Mesothelial cell of epicardium (in vitro differentiated cells): ENCODE measurements around the gene PHAX. TPM values are rescaled to one million over a fixed set of nuclear protein-coding genes. Genes with fewer than 3 reads are reported as not detected.
A peak's percentile ranks its signal among the peaks of the same experiment; 100 is the strongest.

Source experiments
- DNase-seq, 2 experiments: peaks; one replicate each; pipeline ENCODE4 v3.0.0; 2021; ENCODE audit warnings: low spot score in 2 of 2; ENCODE audit not compliant: unreplicated experiment in 2 of 2
- H3K27ac Mint-ChIP-seq: 2 replicates; pipeline ENCODE4 v1.8.0; 2021; ENCODE audit warnings: mixed read lengths
- H3K27me3 Mint-ChIP-seq: 2 replicates; pipeline ENCODE4 v1.8.0; 2021; ENCODE audit warnings: low read depth, mixed read lengths
- H3K36me3 Mint-ChIP-seq: 2 replicates; pipeline ENCODE4 v1.8.0; 2021; ENCODE audit warnings: mixed read lengths
- H3K4me1 Mint-ChIP-seq: 2 replicates; pipeline ENCODE4 v1.8.0; 2021; ENCODE audit warnings: mixed read lengths
- H3K4me3 Mint-ChIP-seq: 2 replicates; pipeline ENCODE4 v1.8.0; 2021; ENCODE audit warnings: mild to moderate bottlenecking, moderate library complexity, mixed read lengths
- H3K9me3 Mint-ChIP-seq: 2 replicates; pipeline ENCODE4 v1.8.0; 2021; ENCODE audit warnings: mixed read lengths
- total RNA-seq: library from RNA; stranded (reverse); gene quantifications from 3 replicates; pipeline ENCODE4 v1.2.1, GENCODE V29; 2021
- TF ChIP-seq, protein P1 (sequence below): fragments of 200-600 bp; sonication (generic); IDR thresholded peaks from one replicate; pipeline ENCODE4 v1.5.0; 2021; ENCODE audit warnings: antibody characterized with exemption; ENCODE audit not compliant: unreplicated experiment

Gene PHAX
- total RNA-seq, 1 donor from 2014 or later = 36.8 TPM

DNA sequence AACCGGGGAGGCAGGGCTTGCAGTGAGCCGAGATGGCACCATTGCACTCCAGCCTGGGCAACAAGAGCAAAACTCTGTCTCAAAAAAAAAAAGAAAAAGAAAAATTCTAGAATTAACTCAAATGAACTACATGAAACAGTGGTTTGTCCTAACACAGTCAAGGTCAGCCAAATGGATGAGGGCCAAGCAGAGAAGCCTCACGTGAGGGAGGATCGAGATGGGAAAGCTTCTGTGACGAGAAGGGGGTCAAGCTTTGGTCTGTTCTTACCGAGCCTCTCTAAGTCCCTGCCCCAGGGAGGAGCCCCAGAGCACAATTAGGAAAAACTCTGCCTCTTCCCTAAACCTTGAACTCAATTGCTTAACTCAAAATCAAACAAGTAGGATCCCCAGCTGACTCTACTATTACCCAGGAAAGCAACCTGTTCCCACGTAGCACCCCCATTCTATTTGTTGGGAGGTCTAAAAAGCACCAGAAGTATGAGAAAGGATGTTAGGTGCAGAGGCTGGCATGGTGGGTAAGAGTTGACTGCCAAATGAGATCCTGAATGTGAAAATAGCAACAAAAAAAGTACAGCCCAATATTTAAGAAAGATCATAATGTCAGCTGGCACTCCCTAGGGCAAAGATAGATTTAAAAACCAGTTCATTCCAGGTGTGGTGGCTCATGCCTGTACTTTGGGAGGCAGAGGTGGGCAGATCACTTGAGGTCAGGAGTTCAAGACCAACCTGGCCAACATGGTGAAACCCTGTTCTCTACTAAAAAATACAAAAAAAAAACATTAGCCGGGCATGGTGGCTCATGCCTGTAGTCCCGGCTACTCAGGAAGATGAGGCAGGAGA is 13.0 kb upstream of the PHAX start:
- Mint-ChIP-seq H3K36me3 (peaks cover 32% of the 10 kb centered on the region), H3K4me3 (no peak overlapping the region), H3K27me3 (no peaks in the 10 kb centered on the region), H3K27ac (no peak overlapping the region), H3K4me1 (peaks cover 7% of the 10 kb centered on the region), H3K9me3 (no peaks in the 10 kb centered on the region)
- no peak for DNase-seq
- TF ChIP-seq, protein P1, sequence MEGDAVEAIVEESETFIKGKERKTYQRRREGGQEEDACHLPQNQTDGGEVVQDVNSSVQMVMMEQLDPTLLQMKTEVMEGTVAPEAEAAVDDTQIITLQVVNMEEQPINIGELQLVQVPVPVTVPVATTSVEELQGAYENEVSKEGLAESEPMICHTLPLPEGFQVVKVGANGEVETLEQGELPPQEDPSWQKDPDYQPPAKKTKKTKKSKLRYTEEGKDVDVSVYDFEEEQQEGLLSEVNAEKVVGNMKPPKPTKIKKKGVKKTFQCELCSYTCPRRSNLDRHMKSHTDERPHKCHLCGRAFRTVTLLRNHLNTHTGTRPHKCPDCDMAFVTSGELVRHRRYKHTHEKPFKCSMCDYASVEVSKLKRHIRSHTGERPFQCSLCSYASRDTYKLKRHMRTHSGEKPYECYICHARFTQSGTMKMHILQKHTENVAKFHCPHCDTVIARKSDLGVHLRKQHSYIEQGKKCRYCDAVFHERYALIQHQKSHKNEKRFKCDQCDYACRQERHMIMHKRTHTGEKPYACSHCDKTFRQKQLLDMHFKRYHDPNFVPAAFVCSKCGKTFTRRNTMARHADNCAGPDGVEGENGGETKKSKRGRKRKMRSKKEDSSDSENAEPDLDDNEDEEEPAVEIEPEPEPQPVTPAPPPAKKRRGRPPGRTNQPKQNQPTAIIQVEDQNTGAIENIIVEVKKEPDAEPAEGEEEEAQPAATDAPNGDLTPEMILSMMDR = no peak

DNA sequence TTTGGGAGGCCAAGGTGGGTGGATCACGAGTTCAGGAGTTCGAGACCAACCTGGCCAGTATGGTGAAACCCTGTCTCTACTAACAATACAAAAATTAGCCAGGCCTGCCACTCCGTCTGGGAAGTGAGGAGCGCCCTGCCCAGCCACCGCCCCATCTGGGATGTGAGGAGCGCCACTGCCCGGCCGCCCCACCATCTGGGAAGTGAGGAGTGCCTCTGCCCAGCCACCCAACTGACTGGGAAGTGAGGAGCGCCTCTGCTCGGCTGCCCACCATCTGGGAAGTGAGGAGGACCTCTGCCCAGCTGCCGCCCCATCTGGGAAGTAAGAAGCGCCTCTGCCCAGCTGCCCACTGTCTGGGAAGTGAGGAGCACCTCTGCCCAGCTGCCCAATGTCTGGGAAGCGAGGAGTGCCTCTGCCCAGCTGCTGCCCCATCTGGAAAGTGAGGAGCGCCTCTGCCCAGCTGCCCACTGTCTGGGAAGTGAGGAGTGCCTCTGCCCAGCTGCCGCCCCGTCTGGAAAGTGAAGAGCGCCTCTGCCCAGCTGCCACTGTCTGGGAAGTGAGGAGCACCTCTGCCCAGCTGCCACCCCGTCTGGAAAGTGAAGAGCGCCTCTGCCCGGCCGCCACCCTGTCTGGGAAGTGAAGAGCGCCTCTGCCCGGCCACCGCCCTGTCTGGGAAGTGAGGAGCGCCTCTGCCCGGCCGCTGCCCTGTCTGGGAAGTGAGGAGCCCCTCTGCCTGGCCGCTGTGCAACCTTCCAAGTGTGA is 11.0 kb upstream of the PHAX start:
- TF ChIP-seq, protein P1 = no peak
- no peak for DNase-seq
- Mint-ChIP-seq H3K27ac (no peak overlapping the region), H3K27me3 (no peaks in the 10 kb centered on the region), H3K36me3 (peaks cover 23% of the 10 kb centered on the region), H3K4me3 (no peak overlapping the region), H3K4me1 (peaks cover 20% of the 10 kb centered on the region), H3K9me3 (no peaks in the 10 kb centered on the region)

DNA sequence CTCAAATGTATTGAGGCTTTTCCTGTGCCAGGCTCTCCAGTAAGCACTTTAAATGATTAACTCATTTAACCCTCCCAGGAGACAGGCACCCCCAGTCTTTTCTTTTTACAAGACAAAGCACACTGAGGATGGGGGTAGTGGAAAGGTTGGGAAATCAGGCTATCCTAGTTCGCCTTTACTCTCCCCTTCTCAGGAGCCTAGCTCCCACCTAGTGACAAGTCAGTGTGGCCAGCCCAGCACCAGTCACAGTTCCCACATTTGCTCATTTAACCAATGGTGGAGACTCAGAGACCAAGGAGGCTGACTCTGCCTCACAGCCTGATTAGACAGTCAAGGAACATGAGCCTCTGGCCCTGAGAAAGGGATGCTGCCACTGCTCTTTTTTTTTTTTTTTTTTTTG is 9.2 kb upstream of the PHAX start:
- H3K9me3 Mint-ChIP-seq = no peaks in the 10 kb centered on the region
- H3K27me3 Mint-ChIP-seq = no peaks in the 10 kb centered on the region
- H3K27ac Mint-ChIP-seq = no peak overlapping the region
- TF ChIP-seq, protein P1 = no peak
- H3K36me3 Mint-ChIP-seq = peaks cover 18% of the 10 kb centered on the region
- no peak for DNase-seq
- H3K4me1 Mint-ChIP-seq = peaks cover 22% of the 10 kb centered on the region
- no peak overlapping the region for H3K4me3 Mint-ChIP-seq

DNA sequence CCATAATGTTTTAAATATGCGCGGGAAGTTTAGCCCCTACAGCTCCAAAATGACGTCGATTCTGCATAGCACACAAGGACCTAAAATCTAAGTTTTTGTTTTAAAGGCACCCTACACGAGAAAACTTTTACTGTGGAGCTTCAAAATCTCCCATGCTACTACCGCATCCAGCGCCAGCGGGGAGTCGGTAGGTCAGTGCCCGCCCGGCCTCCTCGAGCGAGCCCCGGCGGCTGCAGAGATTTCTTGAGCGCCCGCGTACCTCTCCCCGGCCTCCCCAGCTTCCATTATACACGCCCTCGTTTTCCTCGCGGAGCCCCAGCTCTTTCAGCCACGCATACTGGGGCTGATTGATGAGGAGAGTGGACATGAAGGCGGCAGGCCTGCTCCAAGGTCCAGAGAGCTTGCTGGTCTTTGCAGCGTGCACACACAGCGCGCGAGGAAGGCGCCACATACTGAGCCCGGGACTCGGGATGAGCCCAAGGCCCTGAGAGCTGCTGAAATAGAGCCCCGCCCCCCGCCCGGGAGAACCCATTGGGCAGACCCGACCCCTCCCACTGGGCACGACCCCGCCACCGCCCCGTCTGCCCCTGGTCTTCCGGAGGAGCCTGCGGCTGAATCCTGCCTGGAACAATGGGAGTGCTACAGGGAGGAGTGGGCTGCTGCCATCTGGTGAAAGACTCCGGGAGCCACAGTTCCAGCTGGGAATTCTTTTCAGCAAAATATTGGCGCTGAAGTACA is 5.8 kb upstream of the PHAX start, which contains the start of gene ALDH7A1:
Gene ALDH7A1 (minus strand): TSS at position 472 of the 738 bp plus-strand sequence. CDS start 21 bp downstream, at position 451.
- H3K4me3 Mint-ChIP-seq = peak within 1 kb of the TSS; percentile 74
- H3K27ac Mint-ChIP-seq = peak within 1 kb of the TSS; percentile 95
- H3K36me3 Mint-ChIP-seq = peaks cover 8% of the 10 kb centered on the region
- no peaks in the 10 kb centered on the region for H3K9me3 Mint-ChIP-seq
- peak; percentile 68 to 77 for DNase-seq
- H3K4me1 Mint-ChIP-seq = peaks cover 25% of the 10 kb centered on the region
- TF ChIP-seq, protein P1 = no peak
- no peaks in the 10 kb centered on the region for H3K27me3 Mint-ChIP-seq

DNA sequence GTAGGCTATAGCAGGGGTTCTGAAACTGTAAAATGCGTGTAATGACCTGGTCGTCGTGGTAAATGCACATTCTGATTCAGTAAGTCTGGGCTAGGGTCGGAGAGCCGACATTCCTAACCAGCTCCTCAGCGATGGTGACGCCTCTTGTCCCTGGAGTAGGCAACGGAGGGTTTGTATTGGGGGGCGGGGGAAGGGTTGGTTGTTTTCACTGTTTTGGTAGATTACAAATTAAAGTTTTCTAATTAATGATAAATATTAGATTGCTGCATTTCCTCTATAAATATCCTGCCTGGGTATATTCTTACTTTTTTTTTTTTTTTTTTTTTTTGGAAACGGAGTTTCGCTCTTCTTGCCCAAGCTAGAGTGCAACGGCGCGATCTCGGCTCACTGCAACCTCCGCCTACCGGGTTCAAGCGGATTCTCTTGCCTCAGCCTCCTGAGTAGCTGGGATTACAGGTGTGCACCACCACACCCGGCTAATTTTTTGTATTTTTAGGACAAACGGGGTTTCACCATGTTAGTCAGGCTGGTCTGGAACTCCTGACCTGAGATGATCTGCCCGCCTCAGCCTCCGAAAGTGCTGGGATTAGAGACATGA is 5.2 kb upstream of the PHAX start:
- H3K4me3 Mint-ChIP-seq = peak overlapping the region; percentile 74
- no peak for DNase-seq
- H3K4me1 Mint-ChIP-seq = peaks cover 31% of the 10 kb centered on the region
- TF ChIP-seq, protein P1 = no peak
- H3K27me3 Mint-ChIP-seq = no peaks in the 10 kb centered on the region
- peak overlapping the region; percentile 95 for H3K27ac Mint-ChIP-seq
- H3K9me3 Mint-ChIP-seq = no peaks in the 10 kb centered on the region
- H3K36me3 Mint-ChIP-seq = peaks cover 8% of the 10 kb centered on the region
